ENCODE measurements around the gene ABCA1. TPM values are rescaled to one million over a fixed set of nuclear protein-coding genes. Genes with fewer than 3 reads are reported as not detected.

The ABCA1 gene
- polyA plus RNA-seq, 1 experiment, result 29.6 TPM

DNA sequence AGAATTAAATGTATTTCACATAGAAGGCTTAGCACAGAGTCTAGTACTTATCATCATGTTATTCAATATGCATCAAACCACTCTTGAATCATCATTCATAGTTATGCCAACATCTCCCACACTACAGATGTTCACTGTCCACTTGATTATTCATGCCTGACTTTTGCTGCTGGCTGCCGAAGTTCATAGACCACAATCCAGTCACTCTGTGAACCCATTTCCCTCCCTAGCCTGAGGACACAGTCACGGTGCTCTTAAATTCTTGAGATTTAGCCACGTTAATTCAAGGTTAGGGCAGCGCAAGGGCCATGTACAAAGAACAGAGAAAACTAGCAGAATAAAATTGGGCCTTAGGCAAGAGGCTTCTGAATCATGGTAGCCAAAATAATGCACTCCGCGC is 32.4 kb downstream of the ABCA1 start:
- DNase-seq (ENCODE audit: low read depth, low spot score), result no peak
- ChIA-PET POLR2A (interaction anchor here (1.3 kb wide), 1 partner anchor 26 kb away, joined by 5 read pairs; no protein-coding TSS in a partner anchor), CTCF (interaction anchor here (4.4 kb wide), 1 partner anchor 32 kb away, joined by 20 read pairs; no protein-coding TSS in a partner anchor)
- no peak for TF ChIP-seq CTCF (IDR thresholded peaks at IDR 0.05; ENCODE audit: low read depth, low read length)
- Histone ChIP-seq H3K9me3 (ENCODE audit: control insufficient read depth, insufficient read depth, low read length) (no peaks in the 10 kb centered on the region), H3K27ac (ENCODE audit: low read depth, low read length) (no peak overlapping the region), H3K27me3 (ENCODE audit: control insufficient read depth, insufficient read depth, low read length) (no peaks in the 10 kb centered on the region), H3K4me3 (ENCODE audit: low read depth, low read length) (no peak overlapping the region)

DNA sequence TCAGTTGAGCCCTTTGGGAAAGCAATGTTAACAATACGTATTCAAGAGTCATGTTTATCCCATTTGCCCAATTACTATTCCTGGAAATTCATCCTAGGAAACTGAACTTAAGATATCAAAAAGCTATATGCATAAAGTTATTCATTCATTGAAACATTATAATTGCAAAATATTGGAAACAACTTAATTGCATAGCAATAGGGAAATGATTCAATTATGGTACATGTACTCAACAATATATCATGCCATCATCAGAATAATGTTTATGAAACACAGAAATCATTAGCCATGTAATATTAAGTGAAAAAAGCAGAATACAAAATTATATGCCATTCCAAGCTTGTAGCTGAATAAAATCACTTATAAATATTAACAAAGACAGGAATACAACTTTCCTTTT is 35.3 kb downstream of the ABCA1 start:
- Histone ChIP-seq H3K4me3 (ENCODE audit: low read depth, low read length) (no peak overlapping the region), H3K27me3 (ENCODE audit: control insufficient read depth, insufficient read depth, low read length) (no peaks in the 10 kb centered on the region), H3K27ac (ENCODE audit: low read depth, low read length) (no peak overlapping the region), H3K9me3 (ENCODE audit: control insufficient read depth, insufficient read depth, low read length) (no peaks in the 10 kb centered on the region)
- no peak for DNase-seq (ENCODE audit: low read depth, low spot score)
- TF ChIP-seq CTCF (IDR thresholded peaks at IDR 0.05; ENCODE audit: low read depth, low read length), result no peak
- POLR2A ChIA-PET, result no interaction called here
- CTCF ChIA-PET, result interaction anchor here (0.7 to 4.4 kb wide), 7 partner anchors 9 to 533 kb away, joined by 3 to 20 read pairs (median 4); no protein-coding TSS in a partner anchor

DNA sequence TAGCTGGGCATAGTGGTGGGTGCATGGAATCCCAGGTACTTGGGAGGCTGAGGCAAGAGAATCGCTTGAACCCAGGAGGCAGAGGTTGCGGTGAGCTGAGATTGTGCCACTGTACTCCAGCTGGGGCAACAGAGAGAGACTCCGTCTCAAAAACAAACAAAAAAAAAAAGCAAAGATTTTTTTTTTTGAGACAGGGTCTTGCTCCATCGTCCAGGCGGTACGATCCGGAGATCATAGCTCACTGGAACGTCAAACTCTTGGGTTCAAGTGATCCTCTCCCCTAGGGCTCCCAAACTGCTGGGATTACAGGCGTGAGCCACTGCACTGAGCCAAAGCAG is 37.6 kb downstream of the ABCA1 start:
- DNase-seq (ENCODE audit: low read depth, low spot score), result no peak
- CTCF ChIA-PET, result no interaction called here
- Histone ChIP-seq H3K27me3 (ENCODE audit: control insufficient read depth, insufficient read depth, low read length) (no peaks in the 10 kb centered on the region), H3K4me3 (ENCODE audit: low read depth, low read length) (no peak overlapping the region), H3K27ac (ENCODE audit: low read depth, low read length) (no peak overlapping the region), H3K9me3 (ENCODE audit: control insufficient read depth, insufficient read depth, low read length) (no peaks in the 10 kb centered on the region)
- POLR2A ChIA-PET, result no interaction called here
- TF ChIP-seq CTCF (IDR thresholded peaks at IDR 0.05; ENCODE audit: low read depth, low read length), result no peak

DNA sequence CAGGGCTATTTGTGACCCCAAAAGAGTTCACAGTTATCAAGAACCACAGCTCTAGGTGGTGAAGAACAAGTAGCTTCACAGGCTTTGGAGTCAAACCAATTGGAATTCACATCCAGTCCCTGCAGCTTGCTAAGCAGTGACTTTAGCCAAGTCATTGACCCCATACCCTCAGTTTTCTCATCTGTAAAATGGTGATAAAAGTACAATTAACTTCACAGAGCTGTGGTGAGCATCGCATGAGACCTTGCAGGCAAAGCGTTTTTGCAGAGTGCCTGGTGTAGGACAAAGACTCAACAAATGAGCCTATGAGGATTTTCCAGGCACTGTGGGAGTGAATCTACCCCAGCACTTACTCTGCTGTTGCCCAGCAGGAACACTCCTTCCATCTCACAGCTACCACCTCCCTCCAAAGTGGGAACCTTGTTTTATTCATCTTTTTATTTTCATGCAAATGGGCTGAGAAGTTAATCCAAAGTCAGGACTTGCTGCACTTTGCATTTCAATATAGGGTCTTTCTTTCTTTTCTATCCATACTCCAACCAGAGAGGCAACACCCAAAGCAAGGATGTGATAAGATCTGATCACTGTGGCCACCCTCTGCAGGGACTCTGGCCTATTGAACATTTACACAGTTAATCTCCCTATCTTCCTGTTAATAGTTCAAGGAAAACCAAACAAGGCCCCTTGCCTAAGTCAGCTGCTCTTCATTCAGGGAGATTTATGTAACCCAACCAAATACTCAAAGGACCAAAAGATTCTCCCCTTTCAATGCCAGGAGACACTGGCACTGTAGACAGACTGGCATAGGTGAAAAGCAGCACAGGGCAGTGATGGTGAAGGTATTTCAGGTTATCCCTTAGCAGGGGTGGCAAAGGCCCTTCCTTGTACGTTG is 41.9 kb downstream of the ABCA1 start:
- no peaks in the 10 kb centered on the region for H3K27me3 ChIP-seq (ENCODE audit: control insufficient read depth, insufficient read depth, low read length)
- ChIA-PET CTCF (interaction anchor here (1.0 to 1.4 kb wide), 2 partner anchors 14 to 23 kb away, joined by 3 to 8 read pairs; no protein-coding TSS in a partner anchor), POLR2A (no interaction called here)
- no peak overlapping the region for H3K4me3 ChIP-seq (ENCODE audit: low read depth, low read length)
- TF ChIP-seq CTCF (IDR thresholded peaks at IDR 0.05; ENCODE audit: low read depth, low read length), result no peak
- no peaks in the 10 kb centered on the region for H3K9me3 ChIP-seq (ENCODE audit: control insufficient read depth, insufficient read depth, low read length)
- no peak for DNase-seq (ENCODE audit: low read depth, low spot score)
- H3K27ac ChIP-seq (ENCODE audit: low read depth, low read length), result no peak overlapping the region

- POLR2A ChIA-PET, result no interaction called here
- CTCF ChIA-PET, result interaction anchor here (1.7 kb wide), 1 partner anchor 9 kb away, joined by 4 read pairs; no protein-coding TSS in a partner anchor
- no peak for TF ChIP-seq CTCF (IDR thresholded peaks at IDR 0.05; ENCODE audit: low read depth, low read length)
- no peaks in the 10 kb centered on the region for H3K27me3 ChIP-seq (ENCODE audit: control insufficient read depth, insufficient read depth, low read length)
- no peak overlapping the region for H3K27ac ChIP-seq (ENCODE audit: low read depth, low read length)
- DNase-seq (ENCODE audit: low read depth, low spot score), result no peak
- H3K9me3 ChIP-seq (ENCODE audit: control insufficient read depth, insufficient read depth, low read length), result no peaks in the 10 kb centered on the region
- no peak overlapping the region for H3K4me3 ChIP-seq (ENCODE audit: low read depth, low read length)
Measured at GRCh38 chr9:104883169-104883568, 44.8 kb downstream of the ABCA1 start.
